Immature natural killer cell (primary cell): Measurements from ENCODE around the gene SS18L1. TPM values are rescaled to one million over a fixed set of nuclear protein-coding genes. Genes with fewer than 3 reads are reported as not detected.

Source experiments
- DNase-seq, 3 donors: peaks; one replicate each; pipeline ENCODE4 v3.0.0; 2022; ENCODE audit warnings: mixed read lengths in 1 of 3
- H3K27ac Mint-ChIP-seq, 6 donors: one replicate each; pipeline ENCODE4 v1.8.0; 2020; ENCODE audit warnings: mixed read lengths in 6 of 6, mild to moderate bottlenecking in 5 of 6, inconsistent platforms in 4 of 6, moderate library complexity in 3 of 6
- H3K27me3 Mint-ChIP-seq, 3 donors: one replicate each; pipeline ENCODE4 v1.8.0; 2020 to 2021; ENCODE audit warnings: low read depth in 3 of 3, mild to moderate bottlenecking in 3 of 3, mixed read lengths in 3 of 3, moderate library complexity in 3 of 3, inconsistent platforms in 1 of 3
- H3K36me3 Mint-ChIP-seq, 3 donors: one replicate each; pipeline ENCODE4 v1.8.0; 2020; ENCODE audit warnings: mixed read lengths in 3 of 3, inconsistent platforms in 2 of 3, mild to moderate bottlenecking in 2 of 3
- H3K4me1 Mint-ChIP-seq, 2 donors: one replicate each; pipeline ENCODE4 v1.8.0; 2020; ENCODE audit warnings: inconsistent platforms in 2 of 2, mild to moderate bottlenecking in 2 of 2, mixed read lengths in 2 of 2, moderate library complexity in 1 of 2
- H3K4me3 Mint-ChIP-seq, 5 donors: one replicate each; pipeline ENCODE4 v1.8.0; 2020; ENCODE audit warnings: mild to moderate bottlenecking in 5 of 5, mixed read lengths in 5 of 5, inconsistent platforms in 3 of 5, moderate library complexity in 3 of 5
- H3K9me3 Mint-ChIP-seq, 6 donors: one replicate each; pipeline ENCODE4 v1.8.0; 2020; ENCODE audit warnings: mild to moderate bottlenecking in 6 of 6, mixed read lengths in 6 of 6, inconsistent platforms in 4 of 6, moderate library complexity in 3 of 6
- polyA plus RNA-seq, 3 donors: library from polyadenylated mRNA; unstranded; fragments of 300-500 nt; fragmentation: Illumina TruSeq; gene quantifications; one replicate each; pipeline ENCODE4 v1.2.3, GENCODE V29; 2021

Gene SS18L1
- polyA plus RNA-seq, 3 donors from 2014 or later, result 0.39 to 0.68 TPM; not detected in 1

GRCh38 chr20:62122654-62123449 lies 20.7 kb upstream of the SS18L1 start:
- peaks cover 6 to 19% (median 16%) of the 10 kb centered on the region in 3 donors for H3K27me3 Mint-ChIP-seq
- no peaks in the 10 kb centered on the region for H3K9me3 Mint-ChIP-seq
- H3K36me3 Mint-ChIP-seq, result peaks cover 10 to 26% (median 18%) of the 10 kb centered on the region in 3 donors
- peak overlapping the region; percentile 82 to 87 (median 83) for H3K4me3 Mint-ChIP-seq
- DNase-seq, result peak in 1 of 3 donors; percentile 32
- peak overlapping the region; percentile 43 to 88 (median 70) for H3K27ac Mint-ChIP-seq
- H3K4me1 Mint-ChIP-seq, result peaks cover 38 to 46% of the 10 kb centered on the region in 2 donors

GRCh38 chr20:62123450-62124118 lies 20.0 kb upstream of the SS18L1 start:
- Mint-ChIP-seq H3K27me3 (peaks cover 4 to 21% (median 14%) of the 10 kb centered on the region in 3 donors), H3K9me3 (no peaks in the 10 kb centered on the region), H3K4me1 (peaks cover 33 to 49% of the 10 kb centered on the region in 2 donors), H3K36me3 (peaks cover 18 to 34% (median 23%) of the 10 kb centered on the region in 3 donors), H3K4me3 (peak overlapping the region; percentile 82 to 87 (median 83)), H3K27ac (peak overlapping the region; percentile 43 to 88 (median 70))
- DNase-seq, result no peak

- H3K36me3 Mint-ChIP-seq, result peaks cover 22 to 50% (median 26%) of the 10 kb centered on the region in 3 donors
- DNase-seq, result no peak
- no peak overlapping the region for H3K27ac Mint-ChIP-seq
- peaks cover 29 to 32% of the 10 kb centered on the region in 2 donors for H3K4me1 Mint-ChIP-seq
- H3K9me3 Mint-ChIP-seq, result no peaks in the 10 kb centered on the region
- H3K27me3 Mint-ChIP-seq, result peaks cover 2 to 15% (median 12%) of the 10 kb centered on the region in 3 donors
- H3K4me3 Mint-ChIP-seq, result no peak overlapping the region
These were observed 17.4 kb upstream of the SS18L1 start for GRCh38 chr20:62126141-62126540.

- Mint-ChIP-seq H3K4me1 (peaks cover 38 to 40% of the 10 kb centered on the region in 2 donors), H3K27ac (peak overlapping the region in 1 of 6 donors; percentile 40), H3K4me3 (no peak overlapping the region), H3K27me3 (peaks cover 2 to 12% (median 10%) of the 10 kb centered on the region in 3 donors), H3K36me3 (peaks cover 24 to 61% (median 26%) of the 10 kb centered on the region in 3 donors), H3K9me3 (no peaks in the 10 kb centered on the region)
- no peak for DNase-seq
These were observed 15.8 kb upstream of the SS18L1 start for GRCh38 chr20:62127799-62128198.

- Mint-ChIP-seq H3K4me1 (peaks cover 35 to 38% of the 10 kb centered on the region in 2 donors), H3K27ac (no peak overlapping the region), H3K4me3 (no peak overlapping the region)
These were observed 15.1 kb upstream of the SS18L1 start for GRCh38 chr20:62128502-62128901.

GRCh38 chr20:62129731-62130531 lies 13.6 kb upstream of the SS18L1 start:
- H3K27me3 Mint-ChIP-seq, result peaks cover 2 to 9% (median 4%) of the 10 kb centered on the region in 3 donors
- H3K4me1 Mint-ChIP-seq, result peaks cover 23 to 30% of the 10 kb centered on the region in 2 donors
- H3K4me3 Mint-ChIP-seq, result peak overlapping the region in 1 of 5 donors; percentile 36

More at GRCh38 chr20:62128502-62128901, 15.1 kb upstream of the SS18L1 start:
- Mint-ChIP-seq H3K36me3 (peaks cover 24 to 61% (median 26%) of the 10 kb centered on the region in 3 donors), H3K9me3 (no peaks in the 10 kb centered on the region), H3K27me3 (peaks cover 2 to 10% (median 7%) of the 10 kb centered on the region in 3 donors)
- no peak for DNase-seq

GRCh38 chr20:62131560-62132320 lies 11.8 kb upstream of the SS18L1 start:
- H3K9me3 Mint-ChIP-seq, result no peaks in the 10 kb centered on the region

More at GRCh38 chr20:62129731-62130531, 13.6 kb upstream of the SS18L1 start:
- H3K36me3 Mint-ChIP-seq, result peaks cover 24 to 54% (median 25%) of the 10 kb centered on the region in 3 donors
- peak overlapping the region; percentile 17 to 66 (median 60) for H3K27ac Mint-ChIP-seq
- no peak for DNase-seq
- no peaks in the 10 kb centered on the region for H3K9me3 Mint-ChIP-seq

GRCh38 chr20:62132421-62132820 lies 11.1 kb upstream of the SS18L1 start:
- no peak for DNase-seq
- Mint-ChIP-seq H3K27ac (peak overlapping the region; percentile 72 to 89 (median 84)), H3K9me3 (no peaks in the 10 kb centered on the region), H3K4me1 (peaks cover 32 to 37% of the 10 kb centered on the region in 2 donors), H3K4me3 (peak overlapping the region; percentile 1 to 66 (median 64)), H3K36me3 (peaks cover 22 to 50% (median 25%) of the 10 kb centered on the region in 3 donors), H3K27me3 (peaks cover 3 to 8% (median 5%) of the 10 kb centered on the region in 3 donors)

More at GRCh38 chr20:62131560-62132320, 11.8 kb upstream of the SS18L1 start:
- Mint-ChIP-seq H3K4me1 (peaks cover 29 to 31% of the 10 kb centered on the region in 2 donors), H3K27me3 (peaks cover 2 to 6% (median 5%) of the 10 kb centered on the region in 3 donors), H3K27ac (peak overlapping the region; percentile 72 to 89 (median 84)), H3K36me3 (peaks cover 25 to 51% (median 26%) of the 10 kb centered on the region in 3 donors), H3K4me3 (peak overlapping the region in 4 of 5 donors; percentile 58 to 66 (median 64))
- DNase-seq, result no peak

GRCh38 chr20:62133051-62133845 lies 10.3 kb upstream of the SS18L1 start:
- Mint-ChIP-seq H3K4me1 (peaks cover 37 to 39% of the 10 kb centered on the region in 2 donors), H3K4me3 (peak overlapping the region in 1 of 5 donors; percentile 4)
- no peak for DNase-seq

GRCh38 chr20:62133864-62134263 lies 9.7 kb upstream of the SS18L1 start:
- no peak overlapping the region for H3K4me3 Mint-ChIP-seq

More at GRCh38 chr20:62133051-62133845, 10.3 kb upstream of the SS18L1 start:
- Mint-ChIP-seq H3K27me3 (peaks cover 4 to 8% (median 5%) of the 10 kb centered on the region in 3 donors), H3K36me3 (peaks cover 20 to 50% (median 24%) of the 10 kb centered on the region in 3 donors), H3K9me3 (no peaks in the 10 kb centered on the region), H3K27ac (peak overlapping the region in 5 of 6 donors; percentile 66 to 86 (median 82))

GRCh38 chr20:62134735-62135231 lies 8.8 kb upstream of the SS18L1 start:
- Mint-ChIP-seq H3K36me3 (peaks cover 17 to 53% (median 21%) of the 10 kb centered on the region in 3 donors), H3K9me3 (no peaks in the 10 kb centered on the region), H3K4me3 (no peak overlapping the region), H3K27ac (peak overlapping the region in 2 of 6 donors; percentile 12 to 20), H3K27me3 (peaks cover 4 to 7% (median 7%) of the 10 kb centered on the region in 3 donors), H3K4me1 (peaks cover 35 to 40% of the 10 kb centered on the region in 2 donors)
- DNase-seq, result no peak

More at GRCh38 chr20:62133864-62134263, 9.7 kb upstream of the SS18L1 start:
- H3K4me1 Mint-ChIP-seq, result peaks cover 34 to 40% of the 10 kb centered on the region in 2 donors
- peaks cover 17 to 48% (median 21%) of the 10 kb centered on the region in 3 donors for H3K36me3 Mint-ChIP-seq
- H3K27me3 Mint-ChIP-seq, result peaks cover 4 to 7% (median 7%) of the 10 kb centered on the region in 3 donors
- H3K9me3 Mint-ChIP-seq, result no peaks in the 10 kb centered on the region
- no peak for DNase-seq
- H3K27ac Mint-ChIP-seq, result peak overlapping the region in 5 of 6 donors; percentile 57 to 80 (median 75)
